ENCODE data around the gene MATN4. TPM values are rescaled to one million over a fixed set of nuclear protein-coding genes. Genes with fewer than 3 reads are reported as not detected.

The MATN4 gene
- total RNA-seq, 4 donors from 2014 or later: not detected

GRCh38 chr20:45315672-45316071 lies 7.6 kb upstream of the MATN4 start:
- DNase-seq: no peak
- Histone ChIP-seq H3K9me3 (no peaks in the 10 kb centered on the region), H3K27me3 (no peaks in the 10 kb centered on the region), H3K4me3 (no peak overlapping the region), H3K27ac (no peak overlapping the region), H3K36me3 (no peaks in the 10 kb centered on the region), H3K4me1 (no peaks in the 10 kb centered on the region)
- no peak for TF ChIP-seq CTCF (IDR thresholded peaks at IDR 0.05)
- no peak for TF ChIP-seq POLR2A (IDR thresholded peaks at IDR 0.05)

GRCh38 chr20:45313943-45314342 lies 5.8 kb upstream of the MATN4 start:
- H3K36me3 ChIP-seq: no peaks in the 10 kb centered on the region
- H3K4me3 ChIP-seq: no peak overlapping the region
- no peaks in the 10 kb centered on the region for H3K27me3 ChIP-seq
- no peaks in the 10 kb centered on the region for H3K9me3 ChIP-seq
- DNase-seq: peak in 1 of 3 donors; percentile 32
- H3K4me1 ChIP-seq: no peaks in the 10 kb centered on the region
- TF ChIP-seq POLR2A (IDR thresholded peaks at IDR 0.05) (no peak), CTCF (IDR thresholded peaks at IDR 0.05) (no peak)
- no peak overlapping the region for H3K27ac ChIP-seq

GRCh38 chr20:45313065-45313695 lies 5.1 kb upstream of the MATN4 start:
- DNase-seq: peak in 1 of 3 donors; percentile 14
- H3K27me3 ChIP-seq: no peaks in the 10 kb centered on the region
- H3K36me3 ChIP-seq: no peaks in the 10 kb centered on the region
- TF ChIP-seq POLR2A (IDR thresholded peaks at IDR 0.05) (no peak), CTCF (IDR thresholded peaks at IDR 0.05) (no peak)
- no peak overlapping the region for H3K4me3 ChIP-seq
- H3K27ac ChIP-seq: no peak overlapping the region
- no peaks in the 10 kb centered on the region for H3K9me3 ChIP-seq
- H3K4me1 ChIP-seq: no peaks in the 10 kb centered on the region

- Histone ChIP-seq H3K36me3 (no peaks in the 10 kb centered on the region), H3K27me3 (no peaks in the 10 kb centered on the region), H3K4me1 (no peaks in the 10 kb centered on the region), H3K27ac (no peak overlapping the region), H3K4me3 (no peak overlapping the region), H3K9me3 (no peaks in the 10 kb centered on the region)
- DNase-seq: peak in 1 of 3 donors; percentile 45
- TF ChIP-seq POLR2A (IDR thresholded peaks at IDR 0.05): no peak
- TF ChIP-seq CTCF (IDR thresholded peaks at IDR 0.05): no peak
Measured at GRCh38 chr20:45312241-45312640, 4.1 kb upstream of the MATN4 start.

GRCh38 chr20:45311589-45312211 lies 3.6 kb upstream of the MATN4 start:
- Histone ChIP-seq H3K4me3 (no peak overlapping the region), H3K9me3 (no peaks in the 10 kb centered on the region), H3K27me3 (no peaks in the 10 kb centered on the region), H3K36me3 (no peaks in the 10 kb centered on the region), H3K4me1 (no peaks in the 10 kb centered on the region), H3K27ac (no peak overlapping the region)
- TF ChIP-seq CTCF (IDR thresholded peaks at IDR 0.05): peak; percentile 34 to 71 (median 64)
- no peak for TF ChIP-seq POLR2A (IDR thresholded peaks at IDR 0.05)
- peak; percentile 38 to 81 (median 76) for DNase-seq
